ENCODE results near the gene MRPS14.
A peak's percentile ranks its signal among the peaks of the same experiment; 100 is the strongest.
"Not testable (repeated sequence)": the region's sequence is repeated elsewhere in the genome, so short reads cannot be mapped to it uniquely, and the experiment has no call there.

Gene MRPS14

DNA sequence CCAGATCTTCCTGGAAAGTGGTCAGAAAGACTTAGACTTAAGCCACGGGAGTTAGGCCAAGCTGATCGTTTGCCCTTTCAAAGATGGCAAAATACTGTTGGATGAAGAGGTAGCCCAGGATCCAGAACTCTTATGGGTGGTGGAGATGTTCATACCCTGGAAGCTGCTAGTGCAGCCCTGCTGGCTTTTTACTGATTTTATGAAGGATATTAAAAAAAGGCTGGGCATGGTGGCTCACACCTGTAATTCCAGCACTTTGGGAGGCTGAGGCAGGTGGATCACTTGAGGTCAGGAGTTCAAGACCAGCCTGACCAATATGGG lies 657 bp upstream of the MRPS14 start:
- DNase-seq (ENCODE audit: low spot score): not testable (repeated sequence)

DNA sequence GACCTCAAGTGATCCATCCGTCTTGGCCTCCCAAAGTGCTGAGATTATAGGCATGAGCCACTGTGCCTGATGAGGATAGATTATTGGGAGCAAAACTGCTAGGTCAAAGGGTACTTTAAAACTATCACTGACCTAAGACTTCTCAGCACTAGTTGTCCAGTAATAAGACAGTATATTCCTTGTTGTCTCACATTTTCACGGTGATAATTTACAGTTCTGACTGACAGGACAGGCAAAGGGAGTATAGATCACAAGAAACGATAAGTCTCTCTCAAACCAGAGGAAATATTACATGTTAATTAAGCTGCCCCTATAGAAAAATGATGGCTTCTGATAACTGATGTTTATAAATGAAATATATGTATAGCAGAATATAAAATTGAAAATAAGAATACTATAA lies 3.7 kb downstream of the MRPS14 start:
- no peak for DNase-seq (ENCODE audit: low spot score)

DNA sequence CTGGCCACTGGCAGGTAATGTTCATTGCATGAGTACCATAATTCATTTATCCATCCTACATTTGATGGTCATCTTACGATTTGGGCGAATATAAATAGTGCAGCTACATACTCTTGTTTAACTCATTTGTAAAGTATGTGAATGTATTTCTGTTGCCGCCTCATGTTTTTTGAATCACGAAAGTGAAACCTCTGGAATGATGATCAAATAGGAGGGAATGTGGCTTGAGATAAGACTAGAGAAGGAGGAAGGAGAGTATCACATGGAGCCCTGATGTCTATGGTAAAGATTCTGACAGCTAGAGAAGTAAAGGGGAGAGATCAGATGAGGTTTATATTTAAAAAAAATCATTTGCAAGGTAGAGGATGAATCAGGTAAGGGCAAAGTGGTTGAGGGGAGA lies 8.0 kb downstream of the MRPS14 start:
- no peak for DNase-seq (ENCODE audit: low spot score)

DNA sequence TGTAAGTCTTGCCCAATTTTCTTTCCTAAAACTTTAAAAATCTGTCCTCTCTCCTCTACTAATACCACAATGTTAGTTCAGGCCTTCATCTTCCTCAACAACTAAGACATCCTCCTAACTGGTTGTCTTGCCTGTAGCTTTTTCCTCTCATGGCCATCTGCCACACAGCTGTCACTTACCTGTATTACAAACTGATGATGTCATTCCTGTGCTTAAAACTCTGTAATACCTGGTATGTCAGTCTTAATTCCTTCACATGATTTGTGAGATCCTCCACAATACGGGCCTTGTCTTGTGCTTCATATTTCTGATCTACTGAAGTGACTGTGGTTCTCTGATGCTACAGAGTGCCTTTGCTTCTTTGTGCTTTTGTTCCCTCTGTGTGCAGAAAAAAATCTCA lies 9.8 kb downstream of the MRPS14 start:
- no peak for DNase-seq (ENCODE audit: low spot score)

DNA sequence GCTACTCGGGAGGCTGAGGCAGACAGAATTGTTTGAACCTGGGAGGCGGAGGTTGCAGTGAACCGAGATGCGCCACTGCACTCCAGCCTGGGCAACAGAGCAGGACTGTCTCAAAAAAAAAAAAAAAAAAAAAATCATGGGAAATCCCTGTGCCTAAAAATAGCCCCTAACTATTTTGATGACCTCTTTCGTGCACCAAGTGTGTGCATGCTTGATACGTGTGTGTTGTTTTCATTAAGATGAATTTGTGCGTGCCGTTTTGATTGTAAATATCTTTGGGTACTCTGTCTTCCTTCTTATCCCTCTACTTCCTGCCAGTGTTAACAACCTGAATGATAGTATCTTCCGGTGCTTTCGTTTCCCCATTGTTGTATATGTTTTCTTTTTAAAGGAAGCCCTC lies 13.7 kb downstream of the MRPS14 start:
- no peak for DNase-seq (ENCODE audit: low spot score)

DNA sequence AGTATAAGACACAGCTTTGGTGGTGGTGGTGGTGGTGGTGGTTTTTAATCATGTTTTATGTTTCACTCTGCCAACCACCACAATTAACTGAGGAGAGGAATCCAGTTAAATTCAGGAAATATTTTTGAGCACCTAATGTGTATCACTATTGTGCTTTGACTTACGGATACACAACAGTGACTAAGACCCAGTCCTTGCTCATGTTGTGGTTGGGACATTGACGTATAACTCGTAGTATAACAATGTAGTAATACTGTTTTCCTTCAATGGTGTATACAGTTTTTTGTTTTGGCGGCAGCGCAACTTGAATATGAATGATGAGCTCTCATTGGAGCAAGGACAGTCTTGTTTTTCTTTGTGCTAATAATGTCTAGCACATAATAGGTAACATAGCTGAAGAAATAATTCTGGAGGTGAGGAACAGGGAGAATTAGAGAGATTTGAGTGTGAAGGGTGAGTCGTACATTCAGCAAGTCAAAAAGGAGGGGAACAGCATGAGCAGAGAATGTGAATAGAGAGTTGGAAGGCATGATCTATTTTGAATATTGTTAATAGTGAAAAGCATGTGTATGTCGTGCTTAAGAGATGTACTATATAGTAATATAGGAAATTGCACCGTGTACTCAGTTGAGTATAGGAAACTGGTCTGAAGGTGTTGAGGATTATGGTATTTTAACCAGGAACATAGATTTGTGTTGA lies 18.0 kb downstream of the MRPS14 start:
- DNase-seq (ENCODE audit: low spot score): peak; percentile 10

DNA sequence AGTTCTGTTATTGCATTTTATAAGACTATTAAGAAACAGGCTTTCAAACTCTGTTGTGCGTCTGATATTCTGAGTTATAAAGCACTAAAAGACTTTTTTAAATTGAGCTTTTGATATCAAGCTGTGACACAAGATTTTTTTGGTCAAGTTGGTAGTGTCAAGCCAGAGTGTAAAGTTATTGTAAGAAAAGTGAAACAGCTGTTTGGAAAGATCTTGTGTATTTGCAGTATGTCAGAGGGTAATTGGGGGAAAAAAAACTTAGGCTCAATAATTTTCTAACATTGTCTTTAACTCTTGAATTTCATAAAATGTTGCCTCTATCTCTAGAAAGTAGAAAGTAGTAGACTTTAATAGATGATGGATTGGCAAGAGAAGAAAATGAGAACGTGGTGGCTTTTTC lies 19.7 kb downstream of the MRPS14 start:
- no peak for DNase-seq (ENCODE audit: low spot score)

DNA sequence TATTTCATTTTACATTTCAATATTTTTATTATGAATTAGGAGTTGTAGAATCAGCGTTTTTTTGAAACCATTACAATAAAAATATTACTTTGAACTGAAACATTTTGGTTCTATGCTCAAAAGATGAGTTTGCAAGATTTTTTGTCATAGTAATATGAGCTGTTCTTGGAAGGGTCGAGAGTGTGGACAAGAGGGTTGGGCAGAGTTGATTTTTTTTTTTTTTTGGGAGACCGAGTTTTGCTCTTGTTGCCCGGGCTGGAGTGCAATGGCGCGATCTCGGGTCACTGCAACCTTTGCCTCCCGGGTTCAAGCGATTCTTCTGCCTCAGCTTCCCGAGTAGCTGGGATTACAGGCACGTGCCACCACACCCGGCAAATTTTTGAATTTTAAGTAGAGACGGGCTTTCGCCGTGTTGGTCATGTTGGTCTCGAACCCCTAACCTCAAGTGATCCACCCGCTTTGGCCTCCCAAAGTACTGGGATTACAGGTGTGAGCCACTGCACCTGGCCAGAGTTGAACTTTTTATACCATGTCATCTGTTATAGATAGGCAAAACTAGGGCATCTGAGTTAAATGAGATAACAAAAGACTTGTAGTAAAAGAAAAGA lies 20.2 kb downstream of the MRPS14 start:
- DNase-seq (ENCODE audit: low spot score): no peak

DNA sequence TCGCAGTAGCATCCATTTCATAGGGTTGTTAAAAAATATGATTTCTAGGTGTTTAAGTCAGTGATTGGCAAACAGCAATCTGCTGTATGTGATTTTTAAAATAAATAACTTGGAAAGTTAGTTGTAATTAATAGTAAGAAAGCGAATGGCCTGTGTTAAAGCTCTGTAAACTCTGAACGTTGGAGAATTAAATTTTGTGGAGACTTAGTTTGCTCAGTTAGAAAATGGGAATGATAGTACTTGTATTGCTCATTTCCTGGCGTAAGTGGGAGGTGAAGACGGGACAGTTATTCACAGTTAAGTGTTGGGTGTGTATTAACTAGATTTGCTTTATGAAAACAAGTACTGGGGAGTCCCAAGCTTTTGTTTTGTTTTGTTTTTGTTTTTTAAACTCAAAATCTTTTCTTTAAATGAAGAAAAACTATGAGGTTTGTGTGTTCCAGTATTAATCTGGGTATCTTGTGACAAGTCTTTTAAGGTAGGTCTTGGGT lies 22.5 kb downstream of the MRPS14 start:
- peak; percentile 31 for DNase-seq (ENCODE audit: low spot score)

DNA sequence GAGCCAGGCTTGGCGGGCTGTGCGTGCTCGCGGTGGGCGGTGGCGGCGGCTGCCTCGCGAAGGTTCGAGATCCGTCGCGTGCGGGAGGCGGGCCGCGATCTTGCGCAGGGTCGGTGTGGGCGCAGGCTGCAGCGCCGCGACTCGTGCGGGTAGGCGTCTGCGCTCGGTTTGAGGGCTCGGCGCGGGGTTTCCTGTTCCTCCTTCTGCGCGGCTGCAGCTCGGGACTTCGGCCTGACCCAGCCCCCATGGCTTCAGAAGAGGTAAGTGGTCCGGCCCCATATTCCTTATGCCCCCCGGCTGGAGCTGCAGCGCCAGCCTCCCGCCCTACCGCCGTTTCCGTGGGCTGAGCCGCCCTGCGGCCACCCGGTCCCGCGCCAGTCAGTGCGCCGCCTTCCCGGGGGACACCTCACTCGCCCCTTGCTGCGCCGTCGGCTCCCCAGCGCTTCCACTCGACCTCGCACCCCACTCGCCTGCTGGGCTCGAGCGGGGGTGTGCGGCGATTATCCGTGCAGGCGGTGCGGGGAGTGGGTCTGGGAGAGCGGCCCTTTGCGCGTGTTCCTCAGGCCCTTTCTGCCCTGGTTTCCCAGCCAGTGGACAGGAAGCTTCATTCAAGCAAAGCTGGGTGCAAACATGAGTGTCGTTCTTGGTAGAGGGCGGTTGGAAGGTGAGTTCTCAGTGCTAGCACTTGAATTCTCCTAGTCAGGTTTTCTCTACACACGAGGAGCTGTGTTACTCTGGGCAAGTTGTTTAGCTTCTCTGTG lies 23.1 kb downstream of the MRPS14 start, which contains the start of gene CACYBP:
Gene CACYBP (plus strand): TSS at position 12 of the 761 bp plus-strand sequence. CDS start 234 bp downstream, at position 246.
- peak; percentile 43 for DNase-seq (ENCODE audit: low spot score)

DNA sequence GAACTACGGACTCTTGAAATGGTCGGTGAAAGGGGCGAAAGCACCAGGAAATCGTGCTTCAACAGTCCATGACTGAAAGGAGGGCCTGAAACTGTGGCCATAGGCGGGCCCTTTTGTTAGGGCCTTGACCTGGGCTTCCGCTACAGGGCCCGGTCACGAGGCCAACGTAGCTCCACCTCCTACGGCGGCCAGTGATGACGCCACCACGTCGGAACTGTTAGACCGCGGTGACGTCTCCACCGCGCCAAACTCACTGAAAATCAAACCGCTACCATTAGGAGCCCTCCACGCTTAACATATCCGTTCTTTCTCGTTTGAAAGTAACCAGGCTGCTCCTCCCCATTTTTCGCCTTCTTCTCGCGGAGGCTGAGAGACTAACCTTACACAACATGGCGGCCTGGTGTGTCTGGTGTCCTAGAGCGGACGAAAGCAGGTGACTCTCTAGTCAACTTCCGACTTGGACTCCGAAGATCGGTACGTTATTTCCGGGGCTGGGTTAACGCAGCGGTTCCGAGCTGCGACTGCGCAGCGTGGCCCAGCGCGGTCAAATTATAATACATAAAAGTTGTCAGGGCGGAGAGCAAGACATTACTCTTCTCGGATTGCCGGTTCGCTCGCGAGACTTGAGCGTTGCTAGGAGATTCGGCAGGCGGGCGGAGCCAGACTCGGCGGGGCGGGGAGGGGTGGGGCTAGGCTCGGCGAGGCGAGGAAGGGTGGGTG lies 23.8 kb downstream of the MRPS14 start:
- peak; percentile 99 for DNase-seq (ENCODE audit: low spot score)

DNA sequence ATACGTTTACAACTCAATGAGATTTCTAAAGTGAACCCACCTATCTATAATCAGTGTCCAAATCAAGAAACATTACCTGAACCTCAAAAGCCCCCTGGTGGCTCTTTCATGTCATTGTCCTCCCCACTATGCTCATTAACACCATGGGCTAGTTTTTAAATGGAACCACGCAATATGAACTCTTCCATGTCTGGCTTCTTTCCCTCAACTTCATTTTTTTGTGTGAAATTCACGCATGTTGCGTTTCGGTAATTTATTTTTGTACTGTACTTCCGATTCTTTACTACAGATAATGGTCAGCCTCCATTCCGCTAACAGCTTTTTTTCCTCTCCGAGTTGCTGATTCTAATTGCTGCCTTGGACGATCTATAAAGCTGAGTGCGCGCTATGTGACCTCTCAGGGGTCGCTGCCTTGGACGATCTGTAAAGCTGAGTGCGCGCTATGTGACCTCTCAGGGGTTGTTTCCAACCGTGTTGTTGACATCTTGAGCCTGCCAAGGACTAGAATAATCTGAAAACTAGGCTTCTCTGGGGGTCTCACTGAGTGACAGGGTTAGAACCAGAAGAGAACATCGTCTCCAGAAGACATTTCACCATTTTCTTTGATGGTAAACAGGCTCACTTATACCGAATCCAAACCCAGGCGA lies 24.5 kb downstream of the MRPS14 start:
- peak; percentile 81 for DNase-seq (ENCODE audit: low spot score)

DNA sequence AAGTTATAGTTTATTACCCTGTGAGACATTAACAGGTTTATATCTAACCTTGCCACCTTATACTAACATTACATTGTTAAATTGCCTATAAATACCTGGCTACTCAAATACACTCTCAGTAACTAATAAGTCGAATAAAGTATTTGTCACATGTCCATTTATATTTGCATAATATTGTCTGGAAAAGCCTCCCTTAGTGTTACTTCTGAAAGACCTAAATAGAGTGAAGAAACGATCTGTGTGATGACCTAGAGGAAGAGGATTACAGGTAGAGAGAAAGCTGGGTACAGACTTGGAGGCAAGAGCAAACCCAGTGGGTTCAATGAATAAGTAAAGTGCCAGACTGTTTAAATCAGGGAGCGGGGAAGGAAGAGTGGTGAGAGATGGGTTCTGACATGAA lies 26.2 kb downstream of the MRPS14 start:
- DNase-seq (ENCODE audit: low spot score): no peak

DNA sequence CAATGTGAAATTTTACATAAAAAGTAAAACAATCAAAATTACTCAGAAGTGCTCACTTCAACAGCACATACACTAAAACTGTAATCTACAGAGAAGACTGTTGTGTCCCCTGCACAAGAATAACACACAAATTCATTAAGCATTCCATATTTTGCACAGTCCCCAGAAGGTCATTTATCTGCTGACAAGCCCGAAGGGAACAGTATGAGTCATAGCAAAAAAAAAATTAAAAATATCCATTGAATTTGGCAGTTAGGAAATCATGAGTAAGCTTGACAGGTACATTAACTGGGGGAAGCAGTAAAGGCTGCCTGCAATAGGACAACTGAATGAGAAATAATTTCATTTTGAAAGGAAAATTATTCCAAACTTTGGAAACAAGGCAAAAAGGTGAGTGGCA lies 26.7 kb downstream of the MRPS14 start:
- DNase-seq (ENCODE audit: low spot score): no peak

DNA sequence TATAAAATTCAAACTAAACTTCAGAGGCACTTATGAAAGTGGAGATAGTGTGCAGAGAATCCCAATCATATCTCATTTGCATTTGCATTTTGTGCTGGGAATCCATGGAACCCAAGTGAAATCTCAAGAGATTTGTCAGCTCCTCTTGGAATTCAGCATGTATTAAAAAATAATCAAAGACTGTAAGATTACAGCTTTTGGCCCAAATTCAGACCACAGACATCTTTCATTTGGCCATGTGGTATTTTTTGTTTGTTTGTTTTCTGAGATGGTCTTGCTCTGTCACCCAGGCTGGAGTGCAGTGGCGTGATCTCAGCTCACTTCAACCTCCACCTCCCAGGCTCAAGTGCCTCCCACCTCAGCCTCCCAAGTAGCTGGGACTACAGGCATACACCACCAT lies 27.3 kb downstream of the MRPS14 start:
- no peak for DNase-seq (ENCODE audit: low spot score)

DNA sequence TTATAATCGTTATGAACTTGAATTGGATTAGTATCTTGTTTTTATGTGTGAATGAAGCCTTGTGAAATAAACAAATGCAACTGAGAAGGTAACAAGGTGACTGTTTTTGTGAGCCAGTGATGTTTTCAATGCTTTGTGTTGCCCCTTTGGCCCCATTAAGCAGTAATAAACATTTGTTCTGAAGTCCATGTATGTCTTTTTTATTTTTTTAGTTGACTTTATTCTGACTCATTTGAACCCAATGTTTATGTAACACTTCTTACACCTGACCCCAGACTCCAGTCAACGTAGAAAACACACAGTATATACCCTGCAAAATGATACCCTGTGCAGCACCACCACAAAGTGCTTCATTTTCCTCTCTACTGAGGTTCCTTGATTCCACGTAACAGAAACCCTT lies 28.1 kb downstream of the MRPS14 start:
- DNase-seq (ENCODE audit: low spot score): no peak

DNA sequence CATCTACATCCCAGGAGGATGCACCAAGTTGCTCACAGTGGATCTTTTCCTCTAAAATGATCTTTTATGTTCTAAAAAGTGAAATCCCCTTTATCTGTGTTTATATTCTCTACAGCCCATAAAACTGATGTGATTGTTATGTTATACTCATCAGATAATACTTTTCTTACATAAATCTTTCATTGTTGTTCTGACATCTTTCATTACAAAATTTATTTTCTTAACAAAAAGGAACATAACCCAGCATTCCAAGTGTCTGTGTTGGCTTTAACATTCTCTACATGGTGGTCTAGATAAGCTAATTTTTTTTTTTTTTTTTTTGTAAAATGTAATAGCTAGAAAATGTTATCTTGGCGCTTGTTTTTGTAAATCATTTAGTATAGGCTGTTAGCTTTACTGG lies 31.8 kb downstream of the MRPS14 start:
- no peak for DNase-seq (ENCODE audit: low spot score)

DNA sequence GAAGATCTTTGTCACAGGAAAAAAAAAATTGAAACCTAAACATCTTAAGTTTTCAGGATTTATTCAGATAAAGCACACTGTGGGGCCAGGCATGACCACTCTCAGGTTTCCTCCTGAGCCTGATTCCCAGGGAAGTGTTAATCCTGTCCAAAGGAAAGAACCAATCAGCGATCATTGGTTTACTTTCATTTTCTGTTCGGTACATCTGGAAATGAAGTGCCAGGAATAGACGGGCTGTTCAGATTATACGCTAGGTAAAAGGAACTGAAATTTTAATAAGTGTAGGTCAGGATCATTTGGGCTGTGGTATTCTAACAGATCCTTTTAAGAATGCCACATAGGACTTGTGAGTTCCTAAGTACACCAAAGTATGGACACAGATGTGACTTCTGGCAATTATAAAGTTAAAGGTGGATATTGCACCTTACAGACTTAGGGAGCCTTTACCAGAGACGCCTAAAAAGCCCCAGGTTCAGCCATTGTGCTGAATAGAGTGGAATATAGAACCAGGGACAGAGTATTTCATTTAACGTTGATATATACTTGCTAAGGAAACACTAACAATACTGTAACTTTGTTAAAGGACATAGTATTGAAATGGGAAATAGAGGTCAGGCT lies 32.7 kb downstream of the MRPS14 start:
- peak; percentile 40 for DNase-seq (ENCODE audit: low spot score)

DNA sequence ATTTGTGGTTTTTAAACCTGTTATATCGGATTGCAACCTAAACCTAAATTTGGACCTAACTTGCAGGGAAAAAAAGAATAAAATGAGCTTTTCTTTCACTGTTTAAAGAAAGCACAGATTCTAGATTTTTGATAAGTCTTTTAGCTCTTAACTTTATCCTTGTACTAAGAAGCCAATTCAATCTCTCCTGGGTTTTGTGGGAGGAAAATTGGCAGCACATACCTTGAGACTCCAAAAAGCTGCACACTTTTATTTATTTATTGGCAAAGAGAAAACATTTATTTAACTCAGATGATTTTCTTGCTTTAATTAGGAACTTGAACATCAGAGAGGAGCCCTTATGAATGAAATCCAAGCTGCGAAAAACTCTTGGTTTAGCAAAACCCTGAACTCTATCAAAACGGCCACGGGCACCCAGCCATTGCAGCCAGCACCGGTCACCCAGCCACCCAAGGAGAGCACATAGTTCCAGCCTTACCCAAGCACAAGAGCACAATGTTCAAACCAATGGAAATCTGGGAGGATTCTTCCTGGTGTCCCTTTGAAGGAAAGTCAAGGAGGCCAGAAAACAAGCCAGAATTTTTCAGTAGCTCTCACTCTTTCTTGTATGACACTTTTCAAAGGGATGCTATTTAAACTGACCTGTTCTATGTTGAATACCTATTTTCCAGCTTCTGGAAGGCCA lies 33.5 kb downstream of the MRPS14 start:
- DNase-seq (ENCODE audit: low spot score): no peak

DNA sequence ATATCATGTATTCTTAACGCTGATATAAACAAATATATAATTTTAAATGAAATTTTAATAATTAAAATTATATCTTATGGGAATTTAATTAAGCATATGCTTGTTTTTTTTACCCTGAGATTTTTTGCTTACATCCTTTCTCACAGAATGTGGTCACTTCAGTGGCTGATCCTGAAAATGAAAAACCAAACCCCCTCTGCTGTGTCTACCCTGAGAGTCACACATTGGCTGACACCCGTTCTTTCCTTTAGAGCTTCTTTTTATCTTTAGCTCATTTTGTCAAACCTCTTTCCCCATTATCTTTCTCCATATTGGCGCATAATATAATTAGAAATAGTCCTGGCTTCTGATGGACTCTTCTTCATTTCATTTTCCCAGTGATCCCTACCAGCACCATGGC lies 34.2 kb downstream of the MRPS14 start:
- DNase-seq (ENCODE audit: low spot score): no peak

DNA sequence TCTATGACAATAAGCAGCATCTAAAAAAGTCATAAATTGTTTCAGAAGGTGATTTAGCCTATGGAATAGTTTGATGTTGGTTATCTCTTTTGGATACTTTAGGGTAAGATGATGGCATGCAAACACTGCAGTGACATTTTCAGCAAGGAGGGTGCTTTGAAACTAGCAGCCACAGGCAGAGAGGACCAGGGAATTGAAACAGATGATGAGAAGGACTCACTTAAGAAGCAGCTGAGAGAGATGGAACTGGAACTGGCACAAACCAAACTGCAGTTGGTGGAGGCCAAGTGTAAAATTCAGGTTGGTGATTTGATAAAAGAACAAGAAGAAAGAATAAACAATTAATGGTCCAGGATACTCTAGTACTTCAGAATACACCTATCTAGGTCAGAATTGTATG lies 34.7 kb downstream of the MRPS14 start:
- DNase-seq (ENCODE audit: low spot score): no peak
